ENCODE results near the gene SERPINI2.

The SERPINI2 gene

GRCh38 chr3:167493244-167493643 is 19.4 kb upstream of the SERPINI2 start:
- H3K4me3 ChIP-seq (ENCODE audit: low read depth, low read length): no peak overlapping the region
- TF ChIP-seq CTCF (IDR thresholded peaks at IDR 0.05; ENCODE audit: low read depth, low read length, missing control alignments): peak; percentile 63
- DNase-seq (ENCODE audit: low read depth): no peak

GRCh38 chr3:167491621-167492020 is 17.8 kb upstream of the SERPINI2 start:
- H3K4me3 ChIP-seq (ENCODE audit: low read depth, low read length): no peak overlapping the region
- no peak for TF ChIP-seq CTCF (IDR thresholded peaks at IDR 0.05; ENCODE audit: low read depth, low read length, missing control alignments)
- DNase-seq (ENCODE audit: low read depth): no peak

- H3K4me3 ChIP-seq (ENCODE audit: low read depth, low read length): no peak overlapping the region
- TF ChIP-seq CTCF (IDR thresholded peaks at IDR 0.05; ENCODE audit: low read depth, low read length, missing control alignments): no peak
- no peak for DNase-seq (ENCODE audit: low read depth)
These were observed 15.7 kb upstream of the SERPINI2 start for GRCh38 chr3:167489571-167489970.

GRCh38 chr3:167487556-167487955 is 13.7 kb upstream of the SERPINI2 start:
- no peak for TF ChIP-seq CTCF (IDR thresholded peaks at IDR 0.05; ENCODE audit: low read depth, low read length, missing control alignments)

GRCh38 chr3:167484551-167484950 is 10.7 kb upstream of the SERPINI2 start:
- no peak overlapping the region for H3K4me3 ChIP-seq (ENCODE audit: low read depth, low read length)
- DNase-seq (ENCODE audit: low read depth): no peak
- TF ChIP-seq CTCF (IDR thresholded peaks at IDR 0.05; ENCODE audit: low read depth, low read length, missing control alignments): no peak

More at GRCh38 chr3:167487556-167487955, 13.7 kb upstream of the SERPINI2 start:
- no peak for DNase-seq (ENCODE audit: low read depth)
- no peak overlapping the region for H3K4me3 ChIP-seq (ENCODE audit: low read depth, low read length)

GRCh38 chr3:167483708-167484475 is 10.1 kb upstream of the SERPINI2 start:
- no peak for DNase-seq (ENCODE audit: low read depth)

More at GRCh38 chr3:167483708-167484475, 10.1 kb upstream of the SERPINI2 start:
- H3K4me3 ChIP-seq (ENCODE audit: low read depth, low read length): no peak overlapping the region
- no peak for TF ChIP-seq CTCF (IDR thresholded peaks at IDR 0.05; ENCODE audit: low read depth, low read length, missing control alignments)
